Cardiac ventricle fibroblast (primary cell): Measurements from ENCODE around the gene RAB40A. TPM values are rescaled to one million over a fixed set of nuclear protein-coding genes. Genes with fewer than 3 reads are reported as not detected.

Experiments
- total RNA-seq: library from RNA; depleted of rRNA; stranded (reverse); fragments of >200 nt; gene quantifications from 2 replicates; pipeline ENCODE4 v1.2.3, GENCODE V29; 2015

Gene RAB40A, protein sequence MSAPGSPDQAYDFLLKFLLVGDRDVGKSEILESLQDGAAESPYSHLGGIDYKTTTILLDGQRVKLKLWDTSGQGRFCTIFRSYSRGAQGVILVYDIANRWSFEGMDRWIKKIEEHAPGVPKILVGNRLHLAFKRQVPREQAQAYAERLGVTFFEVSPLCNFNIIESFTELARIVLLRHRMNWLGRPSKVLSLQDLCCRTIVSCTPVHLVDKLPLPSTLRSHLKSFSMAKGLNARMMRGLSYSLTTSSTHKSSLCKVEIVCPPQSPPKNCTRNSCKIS
- total RNA-seq = 0.64 and 1.1 TPM in 2 replicates

DNA sequence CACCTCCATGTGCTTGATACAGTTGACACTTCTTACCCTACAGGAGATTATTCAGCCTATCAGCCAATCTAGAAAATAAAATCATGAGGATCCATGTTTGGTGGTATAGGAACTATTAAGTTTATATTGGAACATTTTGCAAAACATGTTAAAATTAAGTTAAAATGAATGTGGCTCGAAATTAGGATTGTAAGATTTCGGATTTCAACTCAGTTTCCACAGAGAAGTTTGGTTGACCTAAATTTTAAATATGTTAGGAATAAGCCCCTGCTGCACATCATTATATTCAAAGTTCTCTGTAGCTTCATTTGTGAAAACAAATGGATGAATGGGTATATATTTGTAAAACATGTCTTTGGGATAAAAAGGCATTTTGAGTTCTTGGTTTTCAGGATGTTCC, at the start of gene RAB40A:
Gene RAB40A, minus strand, starts transcription at position 101 of the 400 bp plus-strand sequence. CDS start 18,733 bp downstream, outside the sequence.

Other genes starting within 250 kb of the RAB40A start
- gene TCEAL5, start 242.7 kb downstream of the RAB40A start, total RNA-seq = not detected in 2 replicates
- not detected in 2 replicates for gene BEX2, start 208.5 kb downstream of the RAB40A start, total RNA-seq
- 6.4 and 8.0 TPM in 2 replicates for gene TCEAL7, start 189.2 kb downstream of the RAB40A start, total RNA-seq
- 124 and 134 TPM in 2 replicates for gene TCEAL9, start 163.0 kb downstream of the RAB40A start, total RNA-seq
- gene BEX3, start 143.0 kb downstream of the RAB40A start, total RNA-seq = 207 and 230 TPM in 2 replicates
- gene TCEAL4, start 66.0 kb upstream of the RAB40A start, total RNA-seq = 131 and 146 TPM in 2 replicates
- 36.9 and 43.1 TPM in 2 replicates for gene TCEAL3, start 88.5 kb upstream of the RAB40A start, total RNA-seq
- gene TCEAL1, start 109.5 kb upstream of the RAB40A start, total RNA-seq = 33.1 and 42.1 TPM in 2 replicates
- gene MORF4L2, start 167.2 kb upstream of the RAB40A start, total RNA-seq = 479 and 500 TPM in 2 replicates
- not detected in 2 replicates for gene TMEM31, start 191.4 kb upstream of the RAB40A start, total RNA-seq